GM19035 (cell line): ENCODE results near the gene ADORA2B.
"Not testable (repeated sequence)": the region's sequence is repeated elsewhere in the genome, so short reads cannot be mapped to it uniquely, and the experiment has no call there.

Experiments
- ATAC-seq: cut with Tn5 transposase; IDR thresholded peaks from one replicate; pipeline ENCODE4 v1.9.1; 2021; ENCODE audit not compliant: unreplicated experiment

The ADORA2B gene

GRCh38 chr17:15944759-15945526, at the start of gene ADORA2B:
Gene ADORA2B, plus strand, starts transcription at chr17:15945130. Its CDS starts 119 bp downstream, at chr17:15945249.
- ATAC-seq, result no peak

DNA sequence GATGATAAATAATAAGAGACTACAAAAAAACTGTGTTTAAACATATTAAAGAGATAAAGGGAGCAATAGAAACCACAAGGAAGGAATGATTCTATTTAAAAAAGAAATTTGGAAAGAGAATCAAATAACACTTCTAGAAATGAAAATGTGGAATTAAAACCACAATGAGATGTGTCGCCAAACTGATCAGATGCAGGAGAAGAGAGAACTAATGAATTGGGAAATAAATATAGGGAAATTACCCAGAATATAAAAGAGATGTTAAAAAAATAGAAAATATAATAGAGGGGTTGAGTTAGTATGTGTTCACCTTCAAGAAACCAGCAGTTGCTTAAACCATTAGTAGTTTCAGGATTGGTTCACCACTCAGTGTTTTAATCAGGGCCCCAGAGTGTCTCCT, 48.7 kb upstream of the ADORA2B start:
- no peak for ATAC-seq

- ATAC-seq, result no peak
Measured at GRCh38 chr17:15896834-15897233, 48.1 kb upstream of the ADORA2B start.

DNA sequence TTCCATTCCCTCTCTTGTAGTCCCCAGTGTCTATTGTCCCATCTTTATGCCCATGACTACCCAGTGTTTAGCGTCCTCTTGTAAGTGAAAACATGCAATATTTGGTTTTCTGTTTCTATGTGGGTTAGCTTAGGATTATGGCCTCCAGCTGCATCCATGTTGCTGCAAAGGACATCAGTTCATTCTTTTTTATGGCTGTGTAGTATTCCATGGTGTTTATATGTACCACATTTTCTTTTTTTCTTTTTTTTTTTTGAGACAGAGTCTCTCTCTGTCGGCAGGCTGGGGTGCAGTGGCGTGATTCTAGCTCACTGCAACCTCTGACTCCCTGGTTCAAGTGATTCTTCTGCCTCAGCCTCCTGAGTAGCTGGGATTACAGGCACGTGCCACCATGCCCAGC, 45.3 kb upstream of the ADORA2B start:
- not testable (repeated sequence) for ATAC-seq

- no peak for ATAC-seq
Measured at GRCh38 chr17:15900871-15901270, 44.1 kb upstream of the ADORA2B start.

DNA sequence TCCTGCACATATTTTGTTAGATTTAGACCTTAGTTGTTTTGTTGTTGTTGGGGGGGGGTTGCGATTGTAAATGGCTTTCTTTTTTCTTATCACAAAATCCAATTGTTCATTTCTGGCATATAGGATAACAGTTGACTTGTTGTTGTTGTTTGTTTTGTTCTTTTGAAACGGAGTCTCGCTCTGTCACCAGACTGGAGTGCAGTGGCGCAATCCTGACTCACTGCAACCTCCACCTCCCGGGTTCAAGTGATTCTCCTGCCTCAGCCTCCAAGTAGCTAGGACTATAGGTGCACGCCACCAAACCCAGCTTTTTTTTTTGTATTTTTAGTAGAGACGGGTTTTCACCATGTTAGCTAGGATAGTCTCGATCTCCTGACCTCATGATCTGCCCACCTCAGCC, 39.7 kb upstream of the ADORA2B start:
- not testable (repeated sequence) for ATAC-seq

- no peak for ATAC-seq
Measured at GRCh38 chr17:15907290-15907689, 37.6 kb upstream of the ADORA2B start.

GRCh38 chr17:15908378-15908777, 36.6 kb upstream of the ADORA2B start:
- ATAC-seq, result no peak

DNA sequence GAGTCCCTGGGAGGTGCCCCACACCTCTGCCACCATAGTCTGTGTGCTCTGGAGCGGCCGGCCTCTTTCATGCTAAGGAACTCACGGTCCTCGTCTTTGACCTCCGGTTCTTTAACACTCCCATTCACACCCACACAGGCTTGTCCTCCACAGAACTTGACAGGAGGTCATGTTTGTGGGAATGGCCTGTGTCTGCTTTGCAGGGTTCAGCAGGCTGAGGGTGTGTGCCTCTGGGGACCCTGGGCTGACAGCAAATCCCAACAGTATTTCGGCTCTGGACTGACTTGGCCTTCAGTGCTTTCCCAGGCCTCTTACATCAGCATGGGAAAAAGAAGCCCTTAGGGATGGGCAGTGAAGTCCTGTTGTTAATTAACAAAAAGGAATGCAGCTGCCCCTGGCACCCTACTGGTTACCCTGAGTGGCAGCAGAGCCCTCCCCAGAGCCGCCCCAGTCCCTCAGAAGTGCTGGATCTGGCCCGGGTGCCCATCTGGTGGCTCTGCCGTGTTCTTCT, 35.4 kb upstream of the ADORA2B start:
- ATAC-seq, result no peak

- no peak for ATAC-seq
Measured at GRCh38 chr17:15910791-15911190, 34.1 kb upstream of the ADORA2B start.

DNA sequence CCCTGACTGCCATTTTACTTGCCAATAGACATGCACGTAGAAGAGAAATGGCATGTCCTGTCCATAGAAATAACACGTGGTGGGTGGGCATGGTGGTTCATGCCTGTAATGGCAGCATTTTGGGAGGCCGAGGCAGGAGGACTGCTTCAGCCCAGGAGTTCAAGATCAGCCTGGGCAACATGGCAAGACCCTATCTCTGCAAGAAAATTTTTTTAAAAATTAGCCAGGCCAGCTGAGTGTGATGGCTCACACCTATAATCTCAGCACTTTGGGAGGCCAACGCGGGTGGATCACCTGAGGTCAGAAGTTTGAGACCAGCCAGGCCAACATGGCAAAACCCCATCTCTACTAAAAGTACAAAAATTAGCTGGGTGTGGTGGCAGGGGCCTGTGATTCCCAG, 33.2 kb upstream of the ADORA2B start:
- ATAC-seq, result not testable (repeated sequence)

DNA sequence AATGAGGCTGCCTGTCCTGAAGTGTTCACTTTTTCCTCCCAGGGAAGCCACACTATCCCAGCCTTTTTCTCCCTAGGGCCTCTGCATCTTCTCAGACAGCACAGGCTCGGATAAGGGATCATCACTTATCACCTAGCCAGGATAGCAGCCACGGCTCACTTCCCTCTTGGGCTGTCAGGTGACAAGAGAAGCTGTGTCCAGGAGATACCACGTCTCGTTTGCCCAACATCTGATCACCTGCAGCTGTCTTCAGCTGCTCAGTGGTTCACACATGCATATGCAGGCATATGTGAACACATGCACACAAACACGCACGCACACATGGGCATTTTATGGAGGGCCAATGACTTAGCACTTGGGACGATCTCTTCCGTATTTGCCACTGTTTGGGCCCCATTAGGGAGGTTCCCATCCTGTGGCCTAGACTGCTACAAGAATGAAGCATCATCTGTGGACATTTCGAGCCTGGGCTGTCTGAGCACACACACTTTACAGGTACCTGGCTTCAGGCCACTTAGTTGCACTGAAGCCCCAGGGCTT, 32.4 kb upstream of the ADORA2B start:
- ATAC-seq, result no peak

- no peak for ATAC-seq
Measured at GRCh38 chr17:15913826-15914225, 31.1 kb upstream of the ADORA2B start.

DNA sequence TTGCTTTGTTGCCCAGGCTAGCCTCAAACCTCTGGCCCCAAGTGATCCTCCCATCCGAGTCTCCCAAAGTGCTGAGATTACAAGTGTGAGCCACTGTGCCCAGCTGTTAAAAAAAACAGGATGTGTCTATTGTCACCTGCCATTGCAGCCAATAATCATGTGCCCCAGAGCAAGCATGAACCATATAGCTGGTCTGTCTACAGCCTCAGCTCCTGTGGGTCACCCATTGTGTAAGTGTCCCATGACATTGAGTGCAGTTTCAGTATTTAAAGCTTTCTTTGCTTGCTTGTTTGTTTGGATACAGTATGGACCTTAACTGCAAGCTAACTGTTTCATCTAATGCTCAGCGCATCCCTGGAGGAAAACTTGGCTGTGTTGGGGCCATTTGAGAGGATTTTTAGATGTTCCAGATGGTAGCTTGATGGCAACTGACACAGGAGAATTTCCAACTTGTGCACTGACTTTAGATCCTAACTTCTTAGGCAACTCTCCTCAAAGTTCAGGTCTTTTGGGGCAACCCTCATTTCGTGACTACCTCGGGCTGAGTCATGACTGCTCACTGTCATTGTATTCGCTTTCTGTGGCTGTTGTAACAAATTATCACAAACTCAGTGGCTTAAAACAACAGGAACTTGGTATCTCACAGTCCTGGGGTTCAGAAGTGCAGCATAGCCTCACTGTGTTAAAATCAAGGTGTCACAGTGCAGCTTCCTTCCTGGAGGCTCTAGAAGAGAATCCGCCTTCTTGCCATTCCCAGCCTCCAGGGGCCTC, 30.3 kb upstream of the ADORA2B start:
- ATAC-seq, result no peak

GRCh38 chr17:15915961-15916360, 29.0 kb upstream of the ADORA2B start:
- ATAC-seq, result no peak

GRCh38 chr17:15917021-15917437, 27.9 kb upstream of the ADORA2B start:
- no peak for ATAC-seq

GRCh38 chr17:15917438-15918027, 27.4 kb upstream of the ADORA2B start:
- no peak for ATAC-seq

DNA sequence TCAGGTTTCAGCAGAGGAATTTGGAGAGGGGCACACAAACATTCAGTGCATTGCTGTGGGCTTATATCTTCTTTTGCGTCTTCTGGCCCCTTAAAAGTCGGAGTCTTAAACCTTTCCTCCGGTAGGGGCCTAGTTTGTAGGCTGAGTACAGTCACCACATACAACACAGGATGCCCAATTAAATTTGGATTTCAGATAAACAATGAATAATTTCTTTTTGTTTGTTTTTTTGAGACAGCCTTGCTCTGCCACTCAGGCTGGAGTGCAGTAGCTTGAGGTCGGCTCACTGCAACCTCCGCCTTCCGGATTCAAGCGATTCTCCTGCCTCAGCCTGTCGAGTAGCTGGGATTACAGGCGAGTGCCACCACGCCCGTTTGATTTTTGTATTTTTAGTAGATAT, 26.7 kb upstream of the ADORA2B start:
- no peak for ATAC-seq

GRCh38 chr17:15918661-15919259, 26.2 kb upstream of the ADORA2B start:
- no peak for ATAC-seq

DNA sequence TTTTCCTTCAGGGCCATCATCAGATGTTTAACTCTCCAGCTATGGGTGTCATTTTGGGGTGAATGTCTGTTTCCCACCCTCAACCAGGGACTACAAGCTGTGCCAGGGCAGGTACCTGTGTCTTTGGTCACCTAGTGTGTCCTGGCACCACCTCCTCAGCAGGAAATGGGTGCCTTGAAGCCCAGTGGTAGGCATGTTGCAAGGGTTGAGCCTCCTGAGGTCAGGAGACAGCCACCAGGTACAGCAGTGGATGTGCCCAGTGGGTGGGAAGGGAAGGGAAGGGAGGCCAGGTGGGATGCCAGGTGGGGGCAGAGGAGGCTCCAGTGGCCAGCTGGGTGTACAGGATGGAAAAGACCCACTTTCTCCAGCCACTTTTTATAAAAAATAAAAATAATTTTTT, 25.5 kb upstream of the ADORA2B start:
- ATAC-seq, result no peak

GRCh38 chr17:15920758-15921239, 24.1 kb upstream of the ADORA2B start:
- no peak for ATAC-seq
